NCI-H774 (cell line): ENCODE results near the gene BLZF1.
"Not testable (repeated sequence)": the region's sequence is repeated elsewhere in the genome, so short reads cannot be mapped to it uniquely, and the experiment has no call there.

Experiments
- DNase-seq: peaks from one replicate; lab custom pipeline; 2025; lab: John Stamatoyannopoulos, UW

The BLZF1 gene

GRCh38 chr1:169367686-169368405 lies at the start of gene BLZF1, which contains the start of gene NME7:
TSS of gene BLZF1 (plus strand) at chr1:169368195. CDS start at chr1:169369523, 1,328 bp downstream.
TSS of gene NME7 (minus strand) at chr1:169367797. CDS start at chr1:169367710, 87 bp downstream.
- peak; percentile 98 for DNase-seq

- DNase-seq = no peak
Observed at GRCh38 chr1:169318536-169319244, 49.3 kb upstream of the BLZF1 start.

- DNase-seq = no peak
Observed at GRCh38 chr1:169321539-169321938, 46.5 kb upstream of the BLZF1 start.

GRCh38 chr1:169322138-169322537 lies 45.9 kb upstream of the BLZF1 start:
- no peak for DNase-seq

GRCh38 chr1:169325117-169325516 lies 42.9 kb upstream of the BLZF1 start:
- no peak for DNase-seq

GRCh38 chr1:169326261-169326955 lies 41.6 kb upstream of the BLZF1 start:
- no peak for DNase-seq

GRCh38 chr1:169326956-169327268 lies 41.1 kb upstream of the BLZF1 start:
- DNase-seq = no peak

- no peak for DNase-seq
Observed at GRCh38 chr1:169327875-169328274, 40.1 kb upstream of the BLZF1 start.

GRCh38 chr1:169329383-169329782 lies 38.6 kb upstream of the BLZF1 start:
- DNase-seq = no peak

- DNase-seq = no peak
Observed at GRCh38 chr1:169330927-169331326, 37.1 kb upstream of the BLZF1 start.

GRCh38 chr1:169334727-169335126 lies 33.3 kb upstream of the BLZF1 start:
- not testable (repeated sequence) for DNase-seq

- not testable (repeated sequence) for DNase-seq
Observed at GRCh38 chr1:169336947-169337715, 30.9 kb upstream of the BLZF1 start.

- no peak for DNase-seq
Observed at GRCh38 chr1:169338617-169339016, 29.4 kb upstream of the BLZF1 start.

- no peak for DNase-seq
Observed at GRCh38 chr1:169339773-169340172, 28.2 kb upstream of the BLZF1 start.

- DNase-seq = no peak
Observed at GRCh38 chr1:169340882-169341281, 27.1 kb upstream of the BLZF1 start.

- DNase-seq = not testable (repeated sequence)
Observed at GRCh38 chr1:169342096-169342495, 25.9 kb upstream of the BLZF1 start.

- no peak for DNase-seq
Observed at GRCh38 chr1:169345511-169345910, 22.5 kb upstream of the BLZF1 start.

- DNase-seq = no peak
Observed at GRCh38 chr1:169346036-169346589, 21.9 kb upstream of the BLZF1 start.

GRCh38 chr1:169347688-169348382 lies 20.2 kb upstream of the BLZF1 start:
- no peak for DNase-seq

GRCh38 chr1:169348383-169349036 lies 19.5 kb upstream of the BLZF1 start:
- DNase-seq = peak; percentile 45

GRCh38 chr1:169360415-169360814 lies 7.6 kb upstream of the BLZF1 start:
- no peak for DNase-seq
